SK-N-SH (cell line): ENCODE measurements around the gene GADL1. TPM values are rescaled to one million over a fixed set of nuclear protein-coding genes. Genes with fewer than 3 reads are reported as not detected.

Experiments
- CTCF ChIA-PET: fragments of 300-600, 350-600 bp; formaldehyde crosslinking; extraction: SDS; loops from one replicate; lab custom pipeline; 2021; lab: Yijun Ruan, JAX
- POLR2A ChIA-PET: fragments of 350-600 bp; sonication (Branson Sonifier 250); formaldehyde crosslinking; extraction: SDS; loops from one replicate; lab custom pipeline; 2020; ENCODE audit warnings: antibody characterized with exemption, inconsistent platforms; lab: Yijun Ruan, JAX
- DNase-seq: peaks from one replicate; pipeline ENCODE4 v3.0.0; 2012
- H2AFZ ChIP-seq: fragments of 200-600 bp; sonication (generic); 2 replicates; pipeline ENCODE4 v1.8.1; 2016; ENCODE audit warnings: antibody characterized with exemption, mild to moderate bottlenecking, low read depth
- H3F3A ChIP-seq: fragments of 200-600 bp; sonication (generic); replicated peaks from 2 replicates; pipeline ENCODE3; 2016; ENCODE audit warnings: antibody characterized with exemption, mild to moderate bottlenecking; ENCODE audit not compliant: insufficient read depth
- H3K27ac ChIP-seq, 2 experiments: fragments of 200-500 bp in 1 of 2; fragments of 200-600 bp in 1 of 2; sonication (Bioruptor generic) in 1 of 2; sonication (generic), shearing (Covaris generic) in 1 of 2; 2 replicates each; pipeline versions ENCODE4 v1.5.1 to v1.6.1; 2014 to 2016; ENCODE audit warnings: low read depth in 2 of 2, inconsistent platforms in 1 of 2, low read length in 1 of 2, mild to moderate bottlenecking in 1 of 2, mixed read lengths in 1 of 2
- H3K27me3 ChIP-seq: fragments of 200-600 bp; sonication (generic), shearing (Covaris generic); 2 replicates; pipeline ENCODE4 v1.6.1; 2016; ENCODE audit warnings: mixed run types; ENCODE audit not compliant: insufficient read depth
- H3K36me3 ChIP-seq, 2 experiments: fragments of 200-500 bp in 1 of 2; fragments of 200-600 bp in 1 of 2; sonication (Bioruptor generic) in 1 of 2; sonication (generic) in 1 of 2; replicated peaks in 1 of 2; 2 replicates each; pipeline versions ENCODE3 to v1.5.1; 2014 to 2016; ENCODE audit warnings: low read length in 1 of 2, mild to moderate bottlenecking in 1 of 2; ENCODE audit not compliant: insufficient read depth in 2 of 2, control insufficient read depth in 1 of 2
- H3K4me1 ChIP-seq, 2 experiments: fragments of 200-500 bp in 1 of 2; fragments of 200-600 bp in 1 of 2; sonication (Bioruptor generic) in 1 of 2; sonication (generic), shearing (Covaris generic) in 1 of 2; 2 replicates each; pipeline versions ENCODE4 v1.5.1 to v1.6.1; 2014 to 2016; ENCODE audit warnings: low read depth in 1 of 2, low read length in 1 of 2, mixed run types in 1 of 2; ENCODE audit not compliant: insufficient read depth in 2 of 2, control insufficient read depth in 1 of 2
- H3K4me2 ChIP-seq: fragments of 200-600 bp; sonication (generic), shearing (Covaris generic); 2 replicates; pipeline ENCODE4 v1.6.1; 2017; ENCODE audit warnings: mixed run types
- H3K4me3 ChIP-seq, 2 experiments: fragments of 200-500 bp in 1 of 2; fragments of 200-600 bp in 1 of 2; sonication (Bioruptor generic) in 1 of 2; sonication (generic), shearing (Covaris generic) in 1 of 2; 2 replicates each; pipeline versions ENCODE4 v1.5.1 to v1.8.1; 2014 to 2016; ENCODE audit warnings: low read depth in 2 of 2, inconsistent platforms in 1 of 2, low read length in 1 of 2, mild to moderate bottlenecking in 1 of 2, mixed read lengths in 1 of 2, moderate library complexity in 1 of 2
- H3K79me2 ChIP-seq: fragments of 200-600 bp; sonication (generic); 2 replicates; pipeline ENCODE4 v1.8.1; 2017; ENCODE audit warnings: mild to moderate bottlenecking; ENCODE audit not compliant: insufficient read depth
- H3K9ac ChIP-seq: fragments of 200-600 bp; sonication (generic); 2 replicates; pipeline ENCODE4 v1.6.1; 2017; ENCODE audit warnings: mixed run types
- H3K9me2 ChIP-seq: fragments of 200-600 bp; sonication (generic); 2 replicates; pipeline ENCODE4 v1.6.1; 2017; ENCODE audit warnings: mixed run types
- H3K9me3 ChIP-seq: fragments of 200-600 bp; sonication (generic); 2 replicates; pipeline ENCODE4 v1.6.1; 2017; ENCODE audit warnings: mixed run types, mild to moderate bottlenecking, moderate library complexity
- H4K20me1 ChIP-seq: fragments of 200-600 bp; sonication (generic); 2 replicates; pipeline ENCODE4 v1.6.1; 2017; ENCODE audit warnings: mild to moderate bottlenecking, mixed run types; ENCODE audit not compliant: insufficient read depth
- CHD2 ChIP-seq: fragments of 150-350 bp; IDR thresholded peaks from 2 replicates; pipeline ENCODE4 v1.6.1; 2018; ENCODE audit warnings: low read length; ENCODE audit not compliant: partially characterized antibody
- ELF1 ChIP-seq: IDR thresholded peaks from 2 replicates; pipeline ENCODE4 v1.4.0; 2012
- EZH2phosphoT487 ChIP-seq: fragments of 200-600 bp; sonication (generic); IDR thresholded peaks from 2 replicates; pipeline ENCODE4 v1.6.1; 2017; ENCODE audit warnings: low read depth, mixed run types, mild to moderate bottlenecking, antibody characterized with exemption, moderate library complexity, borderline replicate concordance
- FOSL2 ChIP-seq: IDR thresholded peaks from 2 replicates; pipeline ENCODE4 v1.4.0; 2012; ENCODE audit warnings: low read depth, mild to moderate bottlenecking, moderate library complexity, borderline replicate concordance
- FOXJ3 ChIP-seq: sonication (generic); formaldehyde crosslinking; IDR thresholded peaks from 2 replicates; pipeline ENCODE4 v1.5.1; 2020; ENCODE audit warnings: mild to moderate bottlenecking, missing genetic modification reagents
- FOXM1 ChIP-seq: IDR thresholded peaks from 2 replicates; pipeline ENCODE4 v1.4.0; 2012; ENCODE audit warnings: low read depth, mild to moderate bottlenecking
- GATA2 ChIP-seq: sonication (generic); formaldehyde crosslinking; IDR thresholded peaks from 2 replicates; pipeline ENCODE4 v1.5.0; 2020; ENCODE audit warnings: mild to moderate bottlenecking, missing genetic modification reagents
- IRF3 ChIP-seq: fragments of 150-350 bp; IDR thresholded peaks from 2 replicates; pipeline ENCODE4 v1.6.1; 2016; ENCODE audit warnings: mild to moderate bottlenecking, low read depth, low read length
- NRF1 ChIP-seq: IDR thresholded peaks from 2 replicates; pipeline ENCODE4 v1.6.1; 2012; ENCODE audit warnings: low read depth, mild to moderate bottlenecking, low read length
- PBX3 ChIP-seq: IDR thresholded peaks from 2 replicates; pipeline ENCODE4; 2012
- POLR2AphosphoS5 ChIP-seq: IDR thresholded peaks from 2 replicates; pipeline ENCODE4 v1.6.1; 2012; ENCODE audit warnings: low read depth, low read length
- RFX5 ChIP-seq: IDR thresholded peaks from 2 replicates; pipeline ENCODE4 v1.6.1; 2012; ENCODE audit warnings: mild to moderate bottlenecking, improper control_type of control experiment, low read length
- TEAD4 ChIP-seq: IDR thresholded peaks from 2 replicates; pipeline ENCODE4 v1.4.0; 2012; ENCODE audit warnings: mild to moderate bottlenecking, borderline replicate concordance; ENCODE audit not compliant: insufficient read depth
- USF1 ChIP-seq: IDR thresholded peaks from 2 replicates; pipeline ENCODE4 v1.4.0; 2012; ENCODE audit warnings: low read depth, borderline replicate concordance
- USF2 ChIP-seq: fragments of 150-350 bp; IDR thresholded peaks from 2 replicates; pipeline ENCODE4 v1.6.1; 2017; ENCODE audit warnings: antibody characterized with exemption, low read length, low read depth, borderline replicate concordance
- YY1 ChIP-seq: IDR thresholded peaks from 2 replicates; pipeline ENCODE4 v1.4.0; 2012; ENCODE audit warnings: low read depth, mild to moderate bottlenecking
- WGBS: methylation state at CpG from one replicate; pipeline ENCODE4 v1.1.6; 2017; ENCODE audit warnings: low lambda C conversion rate; 5-methylcytosine and 5-hydroxymethylcytosine counted together
- polyA plus RNA-seq, 3 experiments: library from polyadenylated mRNA; depleted of rRNA; stranded (reverse); fragments of >200 nt; gene quantifications; 2 replicates each; pipeline ENCODE4 v1.2.3, GENCODE V29; 2012
- TF ChIP-seq, protein P1 (sequence below): IDR thresholded peaks from 2 replicates; pipeline ENCODE4 v1.4.0; 2012; ENCODE audit warnings: low read depth
- TF ChIP-seq, protein P2 (sequence below): fragments of 200-600 bp; sonication (generic); IDR thresholded peaks from 2 replicates; pipeline ENCODE4 v1.6.1; 2017; ENCODE audit warnings: antibody characterized with exemption, mild to moderate bottlenecking, moderate library complexity

GADL1 gene
- polyA plus RNA-seq, 1 of the 3 experiments (the other 2 are of a cell fraction): not detected

GRCh38 chr3:30852833-30853232 lies 41.6 kb downstream of the GADL1 start:
- no peaks in the 10 kb centered on the region for H3K9me3 ChIP-seq

More at GRCh38 chr3:30852833-30853232, 41.6 kb downstream of the GADL1 start:
- H3K9me2 ChIP-seq: no peaks in the 10 kb centered on the region
- CTCF ChIA-PET: no interaction called here
- H3K27me3 ChIP-seq: no peaks in the 10 kb centered on the region; the same call in 1 of the 2 replicates
- H2AFZ ChIP-seq: no peak overlapping the region
- H3K27ac ChIP-seq: no peak overlapping the region
- H3K4me3 ChIP-seq: no peak overlapping the region
- no peak overlapping the region for H3K9ac ChIP-seq
- H3K4me1 ChIP-seq: peaks cover 11 to 12% of the 10 kb centered on the region in 2 experiments; a peak in 3 of 4 replicates
- no peaks in the 10 kb centered on the region for H3F3A ChIP-seq
- no peak for TF ChIP-seq USF2
- TF ChIP-seq IRF3: no peak
- TF ChIP-seq, protein P1, sequence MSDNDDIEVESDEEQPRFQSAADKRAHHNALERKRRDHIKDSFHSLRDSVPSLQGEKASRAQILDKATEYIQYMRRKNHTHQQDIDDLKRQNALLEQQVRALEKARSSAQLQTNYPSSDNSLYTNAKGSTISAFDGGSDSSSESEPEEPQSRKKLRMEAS: no peak
- TF ChIP-seq FOXJ3 (CRISPR knock-in tag): no peak
- TF ChIP-seq, protein P2, sequence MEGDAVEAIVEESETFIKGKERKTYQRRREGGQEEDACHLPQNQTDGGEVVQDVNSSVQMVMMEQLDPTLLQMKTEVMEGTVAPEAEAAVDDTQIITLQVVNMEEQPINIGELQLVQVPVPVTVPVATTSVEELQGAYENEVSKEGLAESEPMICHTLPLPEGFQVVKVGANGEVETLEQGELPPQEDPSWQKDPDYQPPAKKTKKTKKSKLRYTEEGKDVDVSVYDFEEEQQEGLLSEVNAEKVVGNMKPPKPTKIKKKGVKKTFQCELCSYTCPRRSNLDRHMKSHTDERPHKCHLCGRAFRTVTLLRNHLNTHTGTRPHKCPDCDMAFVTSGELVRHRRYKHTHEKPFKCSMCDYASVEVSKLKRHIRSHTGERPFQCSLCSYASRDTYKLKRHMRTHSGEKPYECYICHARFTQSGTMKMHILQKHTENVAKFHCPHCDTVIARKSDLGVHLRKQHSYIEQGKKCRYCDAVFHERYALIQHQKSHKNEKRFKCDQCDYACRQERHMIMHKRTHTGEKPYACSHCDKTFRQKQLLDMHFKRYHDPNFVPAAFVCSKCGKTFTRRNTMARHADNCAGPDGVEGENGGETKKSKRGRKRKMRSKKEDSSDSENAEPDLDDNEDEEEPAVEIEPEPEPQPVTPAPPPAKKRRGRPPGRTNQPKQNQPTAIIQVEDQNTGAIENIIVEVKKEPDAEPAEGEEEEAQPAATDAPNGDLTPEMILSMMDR: no peak
- TF ChIP-seq GATA2 (CRISPR knock-in tag): no peak
- no peak for TF ChIP-seq EZH2phosphoT487
- TF ChIP-seq POLR2AphosphoS5: no peak
- TF ChIP-seq NRF1: no peak
- TF ChIP-seq CHD2: no peak
- no peak for TF ChIP-seq FOXM1
- no peak for TF ChIP-seq YY1
- no peak for TF ChIP-seq ELF1
- TF ChIP-seq RFX5: no peak
- no peak for TF ChIP-seq USF1
- TF ChIP-seq FOSL2: no peak
- no peak for TF ChIP-seq PBX3
- TF ChIP-seq TEAD4: no peak
- 25% methylated on average over 4 of the region's 4 CpGs for WGBS
- POLR2A ChIA-PET: no interaction called here
- no peaks in the 10 kb centered on the region for H3K79me2 ChIP-seq
- H3K36me3 ChIP-seq: no peaks in the 10 kb centered on the region
- H3K4me2 ChIP-seq: no peak overlapping the region
- DNase-seq: no peak
- no peaks in the 10 kb centered on the region for H4K20me1 ChIP-seq
